DOHH2 (cell line): ENCODE measurements around the gene RBM18.

Experiments used
- H3F3A ChIP-seq: fragments of 200-600 bp; sonication (generic), shearing (Covaris generic); 2 replicates; pipeline ENCODE4 v1.6.0; 2016; ENCODE audit warnings: antibody characterized with exemption, mild to moderate bottlenecking; ENCODE audit not compliant: control insufficient read depth, insufficient read depth
- H3K27ac ChIP-seq: fragments of 200-600 bp; sonication (generic); 2 replicates; pipeline ENCODE4 v1.5.1; 2014; ENCODE audit warnings: low read depth, mild to moderate bottlenecking, low read length, moderate library complexity
- H3K27me3 ChIP-seq: fragments of 200-600 bp; sonication (generic); 2 replicates; pipeline ENCODE4 v1.6.1; 2014; ENCODE audit warnings: mild to moderate bottlenecking, low read length, mixed read lengths; ENCODE audit not compliant: control insufficient read depth
- H3K36me3 ChIP-seq: fragments of 200-600 bp; sonication (generic); 2 replicates; pipeline ENCODE4 v1.6.1; 2014; ENCODE audit warnings: mild to moderate bottlenecking, low read length, moderate library complexity, mixed read lengths; ENCODE audit not compliant: control insufficient read depth
- H3K4me1 ChIP-seq: fragments of 200-600 bp; sonication (generic); 2 replicates; pipeline ENCODE4 v1.6.1; 2014; ENCODE audit warnings: mild to moderate bottlenecking, low read length, mixed read lengths; ENCODE audit not compliant: control insufficient read depth
- H3K4me2 ChIP-seq: fragments of 200-600 bp; sonication (generic); 2 replicates; pipeline ENCODE4 v1.6.0; 2014; ENCODE audit warnings: mild to moderate bottlenecking, low read length, moderate library complexity
- H3K4me3 ChIP-seq: fragments of 200-600 bp; sonication (generic); 2 replicates; pipeline ENCODE4 v1.5.1; 2014; ENCODE audit warnings: mild to moderate bottlenecking, low read length, mixed read lengths
- H3K79me2 ChIP-seq: fragments of 200-600 bp; sonication (generic); 2 replicates; pipeline ENCODE4 v1.6.1; 2014; ENCODE audit warnings: mild to moderate bottlenecking, low read length, mixed read lengths; ENCODE audit not compliant: control insufficient read depth
- H3K9me2 ChIP-seq: fragments of 200-600 bp; sonication (generic); replicated peaks from 2 replicates; pipeline ENCODE4 v1.6.1; 2014; ENCODE audit warnings: mild to moderate bottlenecking, low read length, mixed read lengths; ENCODE audit not compliant: control insufficient read depth
- H3K9me3 ChIP-seq: fragments of 200-600 bp; sonication (generic); 2 replicates; pipeline ENCODE4 v1.6.1; 2014; ENCODE audit warnings: antibody characterized with exemption, low read length, mixed read lengths; ENCODE audit not compliant: control insufficient read depth, insufficient read depth
- H4K20me1 ChIP-seq: fragments of 200-600 bp; sonication (generic); 2 replicates; pipeline ENCODE4 v1.6.0; 2014; ENCODE audit warnings: low read depth, mild to moderate bottlenecking, antibody characterized with exemption, low read length, moderate library complexity; ENCODE audit not compliant: control insufficient read depth, insufficient read depth
- EZH2phosphoT487 ChIP-seq: fragments of 200-600 bp; sonication (generic); IDR thresholded peaks from 2 replicates; pipeline ENCODE4 v1.6.1; 2017; ENCODE audit warnings: borderline replicate concordance, mild to moderate bottlenecking, antibody characterized with exemption, low read length, moderate library complexity, mixed read lengths
- TF ChIP-seq, protein P1 (sequence below): fragments of 200-600 bp; sonication (generic); IDR thresholded peaks from one replicate; pipeline ENCODE4 v1.5.1; 2014; ENCODE audit warnings: antibody characterized with exemption, mild to moderate bottlenecking, low read depth, low read length; ENCODE audit not compliant: poor library complexity, severe bottlenecking

RBM18 gene

DNA sequence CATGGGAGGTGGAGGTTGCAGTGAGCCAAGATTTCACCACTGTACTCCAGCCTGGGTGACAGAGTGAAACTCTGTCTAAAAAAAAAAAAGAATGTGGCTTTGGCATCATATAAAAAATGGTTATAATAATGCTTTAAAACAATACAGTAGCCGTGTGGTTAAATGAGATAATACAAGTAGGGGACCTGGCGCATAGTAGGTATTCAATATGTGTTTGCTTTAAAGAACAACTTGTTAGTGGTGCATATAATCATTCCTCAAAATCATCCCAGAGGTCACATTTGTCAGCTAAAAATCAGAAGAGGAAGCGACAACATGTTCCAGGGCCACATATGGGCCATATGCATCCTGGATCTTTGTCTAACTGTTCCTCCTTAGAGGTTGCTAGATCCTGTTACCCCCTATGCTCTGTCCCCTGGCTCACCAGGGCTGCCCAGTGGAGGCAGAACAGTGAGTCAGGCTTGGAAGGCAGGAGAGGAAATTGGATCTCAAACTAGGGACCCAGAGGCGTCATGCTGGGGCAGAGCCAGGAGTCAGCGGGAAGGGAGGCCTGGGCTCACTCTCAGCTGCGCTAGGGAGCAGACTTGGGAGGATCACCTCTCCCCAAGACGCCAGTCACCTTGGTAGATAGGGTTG, 63.6 kb downstream of the RBM18 start:
- no peak overlapping the region for H3K4me2 ChIP-seq
- 0 out of 2 replicates have a peak, but pooled peaks cover 3% of the 10 kb centered on the region for H3K27me3 ChIP-seq
- H3K4me3 ChIP-seq = no peak overlapping the region
- no peaks in the 10 kb centered on the region for H3K4me1 ChIP-seq
- H3K9me2 ChIP-seq = no peaks in the 10 kb centered on the region
- TF ChIP-seq, protein P1, sequence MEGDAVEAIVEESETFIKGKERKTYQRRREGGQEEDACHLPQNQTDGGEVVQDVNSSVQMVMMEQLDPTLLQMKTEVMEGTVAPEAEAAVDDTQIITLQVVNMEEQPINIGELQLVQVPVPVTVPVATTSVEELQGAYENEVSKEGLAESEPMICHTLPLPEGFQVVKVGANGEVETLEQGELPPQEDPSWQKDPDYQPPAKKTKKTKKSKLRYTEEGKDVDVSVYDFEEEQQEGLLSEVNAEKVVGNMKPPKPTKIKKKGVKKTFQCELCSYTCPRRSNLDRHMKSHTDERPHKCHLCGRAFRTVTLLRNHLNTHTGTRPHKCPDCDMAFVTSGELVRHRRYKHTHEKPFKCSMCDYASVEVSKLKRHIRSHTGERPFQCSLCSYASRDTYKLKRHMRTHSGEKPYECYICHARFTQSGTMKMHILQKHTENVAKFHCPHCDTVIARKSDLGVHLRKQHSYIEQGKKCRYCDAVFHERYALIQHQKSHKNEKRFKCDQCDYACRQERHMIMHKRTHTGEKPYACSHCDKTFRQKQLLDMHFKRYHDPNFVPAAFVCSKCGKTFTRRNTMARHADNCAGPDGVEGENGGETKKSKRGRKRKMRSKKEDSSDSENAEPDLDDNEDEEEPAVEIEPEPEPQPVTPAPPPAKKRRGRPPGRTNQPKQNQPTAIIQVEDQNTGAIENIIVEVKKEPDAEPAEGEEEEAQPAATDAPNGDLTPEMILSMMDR = no peak
- TF ChIP-seq EZH2phosphoT487 = no peak
- H3K9me3 ChIP-seq = no peaks in the 10 kb centered on the region
- H3K79me2 ChIP-seq = no peaks in the 10 kb centered on the region
- H3F3A ChIP-seq = no peaks in the 10 kb centered on the region
- no peaks in the 10 kb centered on the region for H4K20me1 ChIP-seq
- no peaks in the 10 kb centered on the region for H3K36me3 ChIP-seq
- H3K27ac ChIP-seq = no peak overlapping the region

- Histone ChIP-seq H3K79me2 (no peaks in the 10 kb centered on the region), H3K9me3 (no peaks in the 10 kb centered on the region), H3K4me3 (no peak overlapping the region), H3K27ac (no peak overlapping the region), H3K9me2 (no peaks in the 10 kb centered on the region), H3K4me1 (no peaks in the 10 kb centered on the region), H3K36me3 (no peaks in the 10 kb centered on the region), H3K27me3 (peaks cover 6% of the 10 kb centered on the region; the same call in 1 of the 2 replicates), H3F3A (no peaks in the 10 kb centered on the region), H3K4me2 (no peak overlapping the region), H4K20me1 (no peaks in the 10 kb centered on the region)
- TF ChIP-seq, protein P1 = no peak
- TF ChIP-seq EZH2phosphoT487 = no peak
Observed at GRCh38 chr9:122197882-122198281, 66.8 kb downstream of the RBM18 start.

- no peaks in the 10 kb centered on the region for H4K20me1 ChIP-seq
- H3F3A ChIP-seq = no peaks in the 10 kb centered on the region
- no peaks in the 10 kb centered on the region for H3K9me2 ChIP-seq
- H3K4me2 ChIP-seq = no peak overlapping the region
- no peaks in the 10 kb centered on the region for H3K9me3 ChIP-seq
- no peaks in the 10 kb centered on the region for H3K4me1 ChIP-seq
- no peak overlapping the region for H3K27ac ChIP-seq
- H3K4me3 ChIP-seq = no peak overlapping the region
- H3K27me3 ChIP-seq = peaks cover 6% of the 10 kb centered on the region; the same call in 1 of the 2 replicates
- TF ChIP-seq EZH2phosphoT487 = no peak
- TF ChIP-seq, protein P1 = no peak
- no peaks in the 10 kb centered on the region for H3K79me2 ChIP-seq
- H3K36me3 ChIP-seq = no peaks in the 10 kb centered on the region
Observed at GRCh38 chr9:122197426-122197825, 67.2 kb downstream of the RBM18 start.
